Lung (tissue), 12 donors: Measurements from ENCODE around the gene PEX14. TPM values are rescaled to one million over a fixed set of nuclear protein-coding genes. Genes with fewer than 3 reads are reported as not detected.

Source experiments
- ATAC-seq: fragments of 200-7000 bp; cut with Tn5 transposase; one replicate; pipeline ENCODE4 v1.9.1; 2020; ENCODE audit warnings: moderate number of reproducible peaks; ENCODE audit not compliant: insufficient read depth, low FRiP score
- DNase-seq, 3 donors: peaks; one replicate each; pipeline ENCODE4 v3.0.0-alpha.2; 2013 to 2017
- H3K27ac ChIP-seq, 2 donors: one replicate each; pipeline ENCODE4 v1.5.1; 2013; ENCODE audit warnings: mild to moderate bottlenecking in 2 of 2, moderate library complexity in 2 of 2, control low read depth in 1 of 2, inconsistent platforms in 1 of 2, low read depth in 1 of 2, low read length in 1 of 2
- H3K27me3 ChIP-seq, 3 donors: one replicate each; pipeline ENCODE4 v1.5.1; 2013; ENCODE audit warnings: low read length in 2 of 3; ENCODE audit not compliant: control insufficient read depth in 3 of 3, insufficient read depth in 3 of 3
- H3K36me3 ChIP-seq, 4 donors: one replicate each; pipeline ENCODE4 v1.5.1; 2013; ENCODE audit warnings: low read length in 4 of 4, mild to moderate bottlenecking in 1 of 4, moderate library complexity in 1 of 4; ENCODE audit not compliant: control insufficient read depth in 4 of 4, insufficient read depth in 4 of 4
- H3K4me1 ChIP-seq, 5 donors: one replicate each; pipeline ENCODE4 v1.5.1; 2013; ENCODE audit warnings: low read length in 5 of 5, mild to moderate bottlenecking in 2 of 5, moderate library complexity in 1 of 5; ENCODE audit not compliant: control insufficient read depth in 5 of 5, insufficient read depth in 5 of 5
- H3K4me3 ChIP-seq: one replicate; pipeline ENCODE4 v1.5.1; 2013; ENCODE audit warnings: mild to moderate bottlenecking, control low read depth, moderate library complexity
- H3K9ac ChIP-seq, 2 donors: one replicate each; pipeline ENCODE4 v1.5.1; 2013; ENCODE audit warnings: low read length in 2 of 2, control low read depth in 1 of 2; ENCODE audit not compliant: insufficient read depth in 1 of 2
- H3K9me3 ChIP-seq, 4 donors: one replicate each; pipeline ENCODE4 v1.5.1; 2013; ENCODE audit warnings: low read length in 3 of 4, mild to moderate bottlenecking in 1 of 4, moderate library complexity in 1 of 4; ENCODE audit not compliant: control insufficient read depth in 4 of 4, insufficient read depth in 3 of 4
- WGBS, 2 donors: extraction: QIAGEN DNeasy Blood & Tissue Kit; methylation state at CpG; one replicate each; pipeline ENCODE4 v1.1.7; 2013; 5-methylcytosine and 5-hydroxymethylcytosine counted together
- polyA plus RNA-seq, 2 donors: library from polyadenylated mRNA; stranded (reverse); fragments of 200-250 nt; gene quantifications; one replicate each; pipeline ENCODE4 v1.2.1, GENCODE V29; 2013
- total RNA-seq, 2 donors: library from RNA; depleted of rRNA in 1 of 2; stranded (reverse); fragments of >200 nt in 1 of 2; gene quantifications; one replicate each; pipeline ENCODE4 v1.2.1, GENCODE V29; 2014 to 2021
- TF ChIP-seq, protein P1 (sequence below): IDR thresholded peaks from 2 replicates; pipeline ENCODE4 v1.5.1; 2012; ENCODE audit warnings: mild to moderate bottlenecking; ENCODE audit errors: control extremely low read depth, extremely low read depth
- donor health status: control.
- donor health status: control.
- donor health status: Bipolar disorder and iron deficiency.
- donor health status: healthy.
- donor health status: DM: yes; HTN: yes; CAD: no.

PEX14 gene
- total and polyA plus RNA-seq, 4 donors = 18.1 to 29.2 (median 20.8) TPM

- peaks cover 0 to 59% (median 10%) of the 10 kb centered on the region in 5 donors for H3K4me1 ChIP-seq
- H3K27me3 ChIP-seq = no peaks in the 10 kb centered on the region
- H3K36me3 ChIP-seq = peaks cover 0 to 17% (median 8%) of the 10 kb centered on the region in 4 donors
- no peaks in the 10 kb centered on the region for H3K9me3 ChIP-seq
- TF ChIP-seq, protein P1, sequence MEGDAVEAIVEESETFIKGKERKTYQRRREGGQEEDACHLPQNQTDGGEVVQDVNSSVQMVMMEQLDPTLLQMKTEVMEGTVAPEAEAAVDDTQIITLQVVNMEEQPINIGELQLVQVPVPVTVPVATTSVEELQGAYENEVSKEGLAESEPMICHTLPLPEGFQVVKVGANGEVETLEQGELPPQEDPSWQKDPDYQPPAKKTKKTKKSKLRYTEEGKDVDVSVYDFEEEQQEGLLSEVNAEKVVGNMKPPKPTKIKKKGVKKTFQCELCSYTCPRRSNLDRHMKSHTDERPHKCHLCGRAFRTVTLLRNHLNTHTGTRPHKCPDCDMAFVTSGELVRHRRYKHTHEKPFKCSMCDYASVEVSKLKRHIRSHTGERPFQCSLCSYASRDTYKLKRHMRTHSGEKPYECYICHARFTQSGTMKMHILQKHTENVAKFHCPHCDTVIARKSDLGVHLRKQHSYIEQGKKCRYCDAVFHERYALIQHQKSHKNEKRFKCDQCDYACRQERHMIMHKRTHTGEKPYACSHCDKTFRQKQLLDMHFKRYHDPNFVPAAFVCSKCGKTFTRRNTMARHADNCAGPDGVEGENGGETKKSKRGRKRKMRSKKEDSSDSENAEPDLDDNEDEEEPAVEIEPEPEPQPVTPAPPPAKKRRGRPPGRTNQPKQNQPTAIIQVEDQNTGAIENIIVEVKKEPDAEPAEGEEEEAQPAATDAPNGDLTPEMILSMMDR = no peak
- H3K27ac ChIP-seq = no peak overlapping the region
- DNase-seq (peak; percentile 72 to 88 (median 86)), ATAC-seq (no peak)
- no peak overlapping the region for H3K4me3 ChIP-seq
- 78 to 89% methylated on average over 14 of the region's 14 CpGs for WGBS, 2 donors
- H3K9ac ChIP-seq = no peak overlapping the region
These were observed 157.3 kb downstream of the PEX14 start for GRCh38 chr1:10631811-10632593.

GRCh38 chr1:10632691-10633090 is 157.9 kb downstream of the PEX14 start:
- ATAC-seq (no peak), DNase-seq (peak in 1 of 3 donors; percentile 26)
- H3K27me3 ChIP-seq = peaks cover 0 to under 1% (median 0%) of the 10 kb centered on the region in 3 donors
- no peaks in the 10 kb centered on the region for H3K9me3 ChIP-seq
- H3K9ac ChIP-seq = no peak overlapping the region
- WGBS, 2 donors = 80 to 88% methylated on average over 14 of the region's 14 CpGs
- H3K4me1 ChIP-seq = peaks cover 0 to 65% (median 10%) of the 10 kb centered on the region in 5 donors
- H3K36me3 ChIP-seq = peaks cover 0 to 22% (median 8%) of the 10 kb centered on the region in 4 donors
- no peak overlapping the region for H3K27ac ChIP-seq
- H3K4me3 ChIP-seq = no peak overlapping the region
- TF ChIP-seq, protein P1 = no peak

- Histone ChIP-seq H3K36me3 (peaks cover 0 to 24% (median 8%) of the 10 kb centered on the region in 4 donors), H3K4me3 (no peak overlapping the region), H3K9me3 (no peaks in the 10 kb centered on the region), H3K4me1 (peaks cover 0 to 66% (median 10%) of the 10 kb centered on the region in 5 donors), H3K9ac (no peak overlapping the region), H3K27ac (no peak overlapping the region), H3K27me3 (peaks cover 0 to 5% (median 0%) of the 10 kb centered on the region in 3 donors)
- DNase-seq = no peak
- 96 to 99% methylated on average over 10 of the region's 10 CpGs for WGBS, 2 donors
- TF ChIP-seq, protein P1 = no peak
- no peak for ATAC-seq
These were observed 158.7 kb downstream of the PEX14 start for GRCh38 chr1:10633416-10633815.
